HG03103 (cell line): ENCODE measurements around the gene FAM229B.
A peak's percentile ranks its signal among the peaks of the same experiment; 100 is the strongest.
"Not testable (repeated sequence)": the region's sequence is repeated elsewhere in the genome, so short reads cannot be mapped to it uniquely, and the experiment has no call there.

ENCODE experiments used
- ATAC-seq: cut with Tn5 transposase; IDR thresholded peaks from one replicate; pipeline ENCODE4 v1.9.1; 2021; ENCODE audit warnings: low read depth; ENCODE audit not compliant: unreplicated experiment

The FAM229B gene, protein sequence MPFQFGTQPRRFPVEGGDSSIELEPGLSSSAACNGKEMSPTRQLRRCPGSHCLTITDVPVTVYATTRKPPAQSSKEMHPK

DNA sequence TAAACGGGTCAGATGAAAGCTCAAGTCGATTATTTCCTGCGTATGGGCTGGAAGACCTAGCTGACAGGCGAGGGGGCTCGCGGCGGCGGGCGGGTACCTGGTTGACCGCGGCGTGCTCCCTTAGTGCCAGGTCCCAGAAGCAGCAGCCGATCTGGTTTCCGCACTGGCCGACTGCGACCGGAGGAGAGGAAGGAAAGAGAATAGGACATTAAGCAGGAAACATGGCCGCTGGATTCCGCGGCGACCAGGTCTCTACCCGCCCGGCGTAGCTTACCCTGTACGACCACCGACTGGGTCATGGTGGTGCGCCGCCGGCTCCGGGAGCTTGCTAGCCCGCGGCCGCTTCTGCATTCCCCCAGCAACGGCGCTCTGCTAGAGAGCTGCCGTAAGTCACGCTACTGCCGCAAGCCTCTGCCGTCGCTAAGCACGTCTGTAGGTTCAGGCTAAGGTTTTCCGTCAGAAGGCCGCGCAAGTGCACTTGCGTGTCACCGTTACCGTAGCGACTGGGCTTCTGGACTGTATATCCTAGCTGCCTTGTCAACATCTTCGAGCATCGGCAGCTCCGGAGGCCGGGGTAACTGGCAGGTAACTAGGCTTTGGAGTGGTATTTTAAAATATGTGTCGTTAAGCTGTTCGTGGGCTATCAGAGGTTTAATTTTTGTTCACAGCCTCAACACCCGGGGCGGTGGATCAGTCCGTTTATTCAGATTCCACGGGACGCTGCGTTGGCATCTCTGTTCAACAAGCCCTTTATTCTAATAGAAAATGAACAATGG is at the start of gene FAM229B, which contains the start of gene TUBE1:
TSS of gene FAM229B (plus strand) at position 456 of the 776 bp plus-strand sequence. CDS start 11,693 bp downstream, outside the sequence.
TSS of gene TUBE1 (minus strand) at position 347 of the 776 bp plus-strand sequence. CDS start at position 299, 48 bp downstream.
- ATAC-seq: peak; percentile 97

DNA sequence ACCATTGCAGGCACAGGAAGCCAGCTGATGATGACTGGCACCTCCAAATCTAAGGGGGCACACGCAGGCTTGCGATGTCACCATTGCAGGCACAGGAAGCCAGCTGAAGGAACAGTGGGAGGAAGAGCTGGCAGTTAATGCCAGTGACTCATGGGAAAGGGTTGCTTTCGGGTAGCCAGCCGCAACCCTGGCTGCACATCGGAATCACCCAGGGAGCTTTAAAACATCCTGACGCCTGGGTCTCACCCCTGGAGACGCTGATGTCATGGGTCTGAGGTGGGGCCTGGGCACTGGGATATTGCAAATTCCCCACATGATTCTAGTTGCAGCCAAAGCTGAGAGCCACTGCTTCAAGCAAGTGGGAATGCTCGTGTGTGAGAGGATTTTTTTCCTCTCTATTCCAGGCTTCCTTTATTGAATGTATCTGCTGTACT is 49.6 kb upstream of the FAM229B start:
- ATAC-seq: no peak

DNA sequence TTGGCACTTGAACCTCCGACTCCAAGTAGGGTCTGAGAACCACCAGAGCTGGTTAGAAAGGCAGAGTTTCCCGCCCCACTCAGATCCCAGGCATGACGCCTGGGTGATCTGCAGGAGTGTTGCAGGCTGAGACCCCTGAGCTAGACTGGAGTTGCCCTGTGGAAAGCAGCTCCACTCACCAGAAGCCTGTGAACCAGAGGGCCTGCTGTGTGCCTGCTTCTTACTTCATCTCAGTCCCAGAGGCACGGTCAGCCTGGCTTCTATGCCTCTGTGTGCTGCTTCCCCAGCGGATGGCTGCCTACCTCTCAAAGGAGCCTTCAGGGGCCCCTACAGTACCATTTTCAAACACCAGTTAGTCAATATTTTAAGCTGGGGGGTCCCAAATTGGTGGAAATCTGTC is 49.1 kb upstream of the FAM229B start:
- ATAC-seq: no peak

- no peak for ATAC-seq
Measured at GRCh38 chr6:112038756-112039430, 48.5 kb upstream of the FAM229B start.

GRCh38 chr6:112039431-112039770 is 48.0 kb upstream of the FAM229B start:
- ATAC-seq: no peak

DNA sequence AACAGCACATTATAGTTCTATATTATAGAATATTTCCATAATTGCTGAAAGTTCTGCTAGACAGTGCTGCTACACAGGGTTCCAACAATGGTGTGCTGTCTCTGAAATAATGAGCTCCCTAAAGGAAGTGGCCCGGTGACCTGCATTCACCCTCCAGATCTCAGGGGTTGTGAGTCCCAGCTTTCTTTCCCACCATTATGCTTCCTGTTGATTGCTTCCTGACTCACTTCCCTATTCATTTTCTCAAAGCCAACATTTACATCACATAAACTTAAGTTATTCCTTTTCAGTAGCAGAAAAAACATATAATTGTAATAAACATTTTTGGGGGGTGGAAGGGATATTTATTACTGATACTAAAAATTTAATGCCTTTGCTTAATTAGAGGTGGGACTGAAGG is 46.4 kb upstream of the FAM229B start:
- ATAC-seq: no peak

GRCh38 chr6:112041535-112041934 is 45.9 kb upstream of the FAM229B start:
- ATAC-seq: no peak

DNA sequence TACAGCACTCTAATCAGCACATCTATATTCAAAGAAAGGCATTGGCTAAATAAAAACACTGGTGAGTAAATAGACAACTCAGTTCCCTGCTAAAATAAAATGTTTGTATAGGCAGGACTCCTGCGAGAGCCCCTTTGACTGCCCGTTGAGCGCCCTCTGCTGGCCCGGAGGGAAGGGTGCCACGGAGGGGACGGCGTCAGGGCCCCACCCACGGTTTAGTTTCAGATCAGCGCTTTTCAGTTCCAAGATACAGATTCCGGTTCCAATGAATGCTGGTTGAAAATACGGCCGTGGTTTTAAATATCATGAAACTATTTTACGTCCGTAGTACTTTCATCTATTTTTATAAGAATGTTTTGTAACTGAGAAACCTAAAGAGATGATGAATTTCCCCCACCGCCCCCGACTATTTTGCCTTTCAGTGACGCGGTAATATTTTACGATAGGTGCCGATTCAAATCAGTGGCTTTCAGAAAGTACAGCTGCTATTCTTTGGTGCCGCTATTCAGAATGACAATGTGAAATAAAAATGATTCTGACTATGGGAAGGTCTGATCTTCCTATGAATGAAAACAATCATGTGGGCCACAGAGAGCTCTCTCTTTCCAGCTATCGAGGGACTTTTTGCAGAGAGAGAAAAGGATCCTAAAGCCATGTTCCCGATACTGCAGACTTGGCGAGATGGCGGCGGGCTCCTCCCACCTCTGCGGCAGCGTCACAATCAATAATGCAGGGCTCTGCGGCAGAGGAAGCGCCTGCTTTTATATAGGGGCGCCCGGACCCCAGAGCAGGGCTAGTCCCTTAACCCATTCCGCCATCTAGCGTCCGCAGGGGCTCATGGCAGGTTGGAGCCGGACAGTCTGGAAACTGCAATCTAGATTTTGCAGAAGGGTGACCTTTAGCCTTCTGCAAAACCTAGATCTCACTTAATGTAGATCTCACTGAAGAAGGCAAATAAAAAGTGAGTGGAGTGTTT is 44.1 kb upstream of the FAM229B start:
- ATAC-seq: peak; percentile 85

DNA sequence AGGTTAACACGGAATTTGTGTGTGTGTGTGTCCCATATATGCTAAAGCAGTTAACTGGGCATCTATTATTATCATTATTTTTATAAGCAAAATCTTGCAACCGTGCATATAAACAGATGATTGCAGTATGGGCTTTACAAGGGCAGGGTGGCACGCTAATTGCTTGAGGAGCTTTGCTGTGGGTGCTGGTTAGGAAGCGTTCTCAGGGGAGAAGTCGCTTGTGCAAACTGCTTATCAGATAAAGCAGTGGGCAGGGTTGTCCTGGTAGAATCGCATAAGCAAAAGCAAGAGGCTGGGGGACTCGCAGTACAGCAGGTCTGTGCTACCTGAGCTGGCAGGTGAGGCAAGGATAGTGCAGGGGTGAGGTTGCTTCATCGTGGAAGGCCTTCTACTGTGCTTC is 43.2 kb upstream of the FAM229B start:
- ATAC-seq: no peak

- no peak for ATAC-seq
Measured at GRCh38 chr6:112044856-112045255, 42.5 kb upstream of the FAM229B start.

DNA sequence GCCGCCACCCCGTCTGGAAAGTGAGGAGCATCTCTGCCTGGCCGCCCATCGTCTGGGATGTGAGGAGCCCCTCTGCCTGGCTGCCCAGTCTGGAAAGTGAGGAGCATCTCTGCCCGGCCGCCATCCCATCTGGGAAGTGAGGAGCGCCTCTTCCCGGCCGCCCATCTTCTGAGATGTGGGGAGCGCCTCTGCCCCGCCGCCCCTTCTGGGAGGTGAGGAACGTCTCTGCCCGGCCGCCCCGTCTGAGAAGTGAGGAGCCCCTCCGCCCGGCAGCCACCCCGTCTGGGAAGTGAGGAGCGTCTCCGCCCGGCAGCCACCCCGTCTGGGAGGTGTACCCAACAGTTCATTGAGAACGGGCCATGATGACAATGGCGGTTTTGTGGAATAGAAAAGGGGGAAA is 39.9 kb upstream of the FAM229B start:
- ATAC-seq: not testable (repeated sequence)

- no peak for ATAC-seq
Measured at GRCh38 chr6:112049026-112049799, 38.2 kb upstream of the FAM229B start.

- ATAC-seq: no peak
Measured at GRCh38 chr6:112049996-112050395, 37.4 kb upstream of the FAM229B start.

DNA sequence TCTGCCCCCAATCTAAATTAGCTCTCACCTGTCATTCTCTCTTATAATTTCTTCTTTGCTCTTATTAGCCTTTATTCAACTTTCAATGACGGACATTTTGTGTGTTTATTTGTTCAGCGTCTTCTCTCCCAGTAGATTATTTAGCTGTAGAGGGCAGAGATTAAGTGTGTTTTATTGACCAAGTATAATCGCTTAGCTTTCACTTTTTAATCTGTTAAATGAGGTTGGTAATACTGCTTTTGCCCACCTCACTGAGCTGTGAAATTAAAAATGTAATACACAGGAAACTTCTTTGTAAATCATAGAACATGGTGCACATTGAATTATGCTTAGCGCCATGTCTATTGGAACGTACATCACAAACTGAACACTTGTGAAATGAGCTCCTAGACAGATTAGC is 37.0 kb upstream of the FAM229B start:
- no peak for ATAC-seq

- ATAC-seq: not testable (repeated sequence)
Measured at GRCh38 chr6:112051251-112051740, 36.1 kb upstream of the FAM229B start.

DNA sequence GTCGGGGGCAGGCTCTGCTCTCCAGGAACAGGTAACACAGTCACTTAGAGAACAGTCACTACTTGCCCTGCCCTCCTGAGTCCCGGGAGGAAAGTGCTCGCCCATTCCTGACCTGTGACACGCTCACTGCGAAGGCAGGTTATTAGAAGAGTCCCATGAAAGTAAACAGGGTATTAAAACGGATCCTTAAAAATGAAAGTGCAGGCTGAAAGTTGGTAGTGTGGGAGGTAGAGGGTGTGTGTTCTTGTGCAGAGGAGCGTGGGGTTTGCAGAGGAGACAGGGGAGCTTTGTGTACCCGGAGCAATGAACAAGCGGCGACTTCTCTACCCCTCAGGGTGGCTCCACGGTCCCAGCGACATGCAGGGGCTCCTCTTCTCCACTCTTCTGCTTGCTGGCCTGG is 33.4 kb upstream of the FAM229B start, which contains the start of gene CCN6:
TSS of gene CCN6 (plus strand) at position 104 of the 400 bp plus-strand sequence. CDS start at position 358, 254 bp downstream.
- no peak for ATAC-seq

GRCh38 chr6:112054555-112055190 is 32.7 kb upstream of the FAM229B start:
- no peak for ATAC-seq

DNA sequence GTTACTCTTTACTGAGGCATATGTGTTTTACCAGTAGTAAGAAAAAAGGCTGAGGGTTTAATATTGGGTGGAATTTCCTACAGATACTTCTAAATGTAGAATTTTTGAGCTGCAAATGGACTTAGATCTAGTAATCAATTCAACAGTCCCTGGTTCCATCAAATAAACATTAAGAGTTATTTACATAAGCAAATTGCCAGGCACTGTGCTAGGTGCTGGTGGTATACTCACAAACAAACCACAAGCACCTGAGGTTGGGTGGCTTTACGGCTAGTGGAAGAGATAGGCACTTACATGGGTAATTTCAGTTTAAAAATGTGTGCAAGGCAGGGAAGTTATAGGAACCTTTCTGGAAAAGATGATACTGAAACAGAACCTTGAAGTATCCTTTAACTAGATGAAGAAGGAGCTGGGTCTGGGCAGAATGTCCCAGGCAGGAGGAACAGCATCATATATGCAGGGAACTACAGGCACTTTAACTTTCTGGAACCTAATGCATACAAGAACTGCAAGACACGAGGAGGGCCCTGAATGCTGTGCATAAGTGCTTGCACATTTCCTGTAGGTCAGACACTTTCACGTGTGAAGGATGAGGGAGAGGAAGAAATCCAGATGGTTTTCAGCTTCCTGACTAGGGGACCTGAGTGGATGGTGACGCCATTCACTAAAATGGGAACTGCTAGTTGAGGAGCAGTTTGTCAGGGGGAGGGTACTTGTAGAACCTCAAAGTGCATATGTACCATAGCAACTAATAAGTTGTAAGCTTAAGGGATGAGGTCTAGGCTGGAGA is 29.0 kb upstream of the FAM229B start:
- no peak for ATAC-seq
